Measurements from ENCODE around the gene ADGRA1.
"Not testable (repeated sequence)": the region's sequence is repeated elsewhere in the genome, so short reads cannot be mapped to it uniquely, and the experiment has no call there.

Gene ADGRA1

GRCh38 chr10:133163889-133164815, 76.4 kb downstream of the ADGRA1 start:
- DNase-seq (ENCODE audit: low read depth): no peak

- DNase-seq (ENCODE audit: low read depth): no peak
These were observed 77.3 kb downstream of the ADGRA1 start for GRCh38 chr10:133164816-133165555.

- DNase-seq (ENCODE audit: low read depth): no peak
These were observed 78.1 kb downstream of the ADGRA1 start for GRCh38 chr10:133165556-133166503.

GRCh38 chr10:133166504-133166827, 78.7 kb downstream of the ADGRA1 start:
- DNase-seq (ENCODE audit: low read depth): no peak

- no peak for DNase-seq (ENCODE audit: low read depth)
These were observed 79.3 kb downstream of the ADGRA1 start for GRCh38 chr10:133166828-133167692.

- no peak for DNase-seq (ENCODE audit: low read depth)
These were observed 80.2 kb downstream of the ADGRA1 start for GRCh38 chr10:133167693-133168616.

- DNase-seq (ENCODE audit: low read depth): no peak
These were observed 80.9 kb downstream of the ADGRA1 start for GRCh38 chr10:133168617-133169031.

GRCh38 chr10:133169173-133169947, 81.6 kb downstream of the ADGRA1 start:
- no peak for DNase-seq (ENCODE audit: low read depth)

GRCh38 chr10:133170092-133170491, 82.4 kb downstream of the ADGRA1 start:
- DNase-seq (ENCODE audit: low read depth): no peak

- no peak for DNase-seq (ENCODE audit: low read depth)
These were observed 86.3 kb downstream of the ADGRA1 start for GRCh38 chr10:133173860-133174640.

- DNase-seq (ENCODE audit: low read depth): no peak
These were observed 87.1 kb downstream of the ADGRA1 start for GRCh38 chr10:133174689-133175263.

- DNase-seq (ENCODE audit: low read depth): not testable (repeated sequence)
These were observed 87.9 kb downstream of the ADGRA1 start for GRCh38 chr10:133175624-133176023.

- no peak for DNase-seq (ENCODE audit: low read depth)
These were observed 88.8 kb downstream of the ADGRA1 start for GRCh38 chr10:133176546-133176945.

- DNase-seq (ENCODE audit: low read depth): no peak
These were observed 89.8 kb downstream of the ADGRA1 start for GRCh38 chr10:133177380-133178157.

- no peak for DNase-seq (ENCODE audit: low read depth)
These were observed 90.8 kb downstream of the ADGRA1 start for GRCh38 chr10:133178357-133179127.

- DNase-seq (ENCODE audit: low read depth): no peak
These were observed 91.4 kb downstream of the ADGRA1 start for GRCh38 chr10:133179128-133179520.

All from T-helper 22 cell (primary cell).